K562 (cell line): ENCODE measurements around the gene CNIH3. TPM values are rescaled to one million over a fixed set of nuclear protein-coding genes. Genes with fewer than 3 reads are reported as not detected.

Source experiments
- ATAC-seq: fragments of 200-7000 bp; cut with Tn5 transposase; 3 replicates; pipeline ENCODE4 v1.9.1; 2020; ENCODE audit warnings: moderate library complexity
- BruUV-seq: library from RNA; stranded (reverse); fragments of 400-500 nt; replicated peaks from 2 replicates; lab custom pipeline; 2021; lab: Mats Ljungman, UMichigan
- CTCF ChIA-PET: fragments of 300-600 bp; formaldehyde crosslinking; extraction: SDS; loops from one replicate; lab custom pipeline; 2021; ENCODE audit warnings: low intra/inter-chr PET ratio; lab: Yijun Ruan, JAX
- POLR2A ChIA-PET: fragments of 300-600, 350-650 bp; sonication (Branson Sonifier 250); formaldehyde crosslinking; extraction: SDS; loops from one replicate; lab custom pipeline; 2021; ENCODE audit warnings: antibody characterized with exemption, inconsistent platforms; lab: Yijun Ruan, JAX
- DNase-seq, 4 experiments: peaks; one replicate each; pipeline versions ENCODE4 v3.0.0 to v3.0.0-alpha.2; 2011 to 2018; ENCODE audit warnings: low spot score in 3 of 4, mixed read lengths in 3 of 4; ENCODE audit errors: extremely low read depth in 1 of 4
- FAIRE-seq: peaks from 2 replicates; lab custom pipeline; 2011; peaks lifted over from hg19 to GRCh38; lab: Jason Lieb, UNC
- H2AFZ ChIP-seq: 2 replicates; pipeline ENCODE4 v1.6.0; 2011; ENCODE audit warnings: low read depth, low read length, control low read depth, inconsistent platforms
- H3K27ac ChIP-seq: fragments of 200-600 bp; 3 replicates; pipeline ENCODE4 v1.8.0; 2011; ENCODE audit warnings: low read depth, mild to moderate bottlenecking, control low read depth, inconsistent platforms, low read length, moderate library complexity, mixed read lengths; ENCODE audit errors: extremely low read depth
- H3K27me3 ChIP-seq, 2 experiments: fragments of 300-600 bp in 1 of 2; 2 replicates in 1 of 2; 3 replicates in 1 of 2; pipeline versions ENCODE4 v1.6.0 to v1.8.0; 2011; ENCODE audit warnings: inconsistent platforms in 2 of 2, low read length in 2 of 2, mild to moderate bottlenecking in 1 of 2, mixed read lengths in 1 of 2, moderate library complexity in 1 of 2; ENCODE audit not compliant: control insufficient read depth in 2 of 2, insufficient read depth in 2 of 2
- H3K36me3 ChIP-seq: fragments of 300-600 bp; 3 replicates; pipeline ENCODE4 v1.8.0; 2011; ENCODE audit warnings: mild to moderate bottlenecking, low read length, inconsistent platforms; ENCODE audit not compliant: control insufficient read depth, insufficient read depth
- H3K4me1 ChIP-seq, 2 experiments: fragments of 200-600 bp in 1 of 2; replicated peaks in 1 of 2; 2 replicates in 1 of 2; 3 replicates in 1 of 2; pipeline versions ENCODE4 v1.5.1 to v1.8.0; 2011; ENCODE audit warnings: inconsistent platforms in 2 of 2, low read length in 2 of 2, mild to moderate bottlenecking in 1 of 2, mixed read lengths in 1 of 2, moderate library complexity in 1 of 2; ENCODE audit not compliant: control insufficient read depth in 2 of 2, insufficient read depth in 2 of 2
- H3K4me2 ChIP-seq: 2 replicates; pipeline ENCODE4 v1.6.1; 2011; ENCODE audit warnings: low read length, control low read depth, inconsistent platforms, mixed read lengths; ENCODE audit not compliant: insufficient read depth
- H3K4me3 ChIP-seq: fragments of 200-600 bp; sonication (generic), shearing (Covaris generic); 2 replicates; pipeline ENCODE4 v1.5.1; 2016; ENCODE audit warnings: control low read depth, inconsistent platforms
- H3K79me2 ChIP-seq: fragments of 200-600 bp; 3 replicates; pipeline ENCODE4 v1.8.0; 2011; ENCODE audit warnings: low read length, inconsistent platforms; ENCODE audit not compliant: control insufficient read depth, insufficient read depth
- H3K9ac ChIP-seq, 2 experiments: 2 replicates each; pipeline versions ENCODE4 v1.6.0 to v1.6.1; 2011; ENCODE audit warnings: low read depth in 2 of 2, low read length in 2 of 2, control low read depth in 1 of 2, inconsistent platforms in 1 of 2, mild to moderate bottlenecking in 1 of 2, mixed read lengths in 1 of 2; ENCODE audit not compliant: insufficient read depth in 1 of 2
- H3K9me1 ChIP-seq: one replicate; pipeline ENCODE4 v1.6.0; 2011; ENCODE audit warnings: inconsistent platforms, mild to moderate bottlenecking, low read length, moderate library complexity; ENCODE audit not compliant: control insufficient read depth, insufficient read depth
- H3K9me3 ChIP-seq: replicated peaks from 2 replicates; pipeline ENCODE4 v1.5.1; 2011; ENCODE audit warnings: low read depth, low read length, inconsistent platforms; ENCODE audit not compliant: control insufficient read depth, insufficient read depth
- H4K20me1 ChIP-seq: replicated peaks from 2 replicates; pipeline ENCODE4 v1.6.1; 2011; ENCODE audit warnings: low read length, inconsistent platforms, mixed read lengths; ENCODE audit not compliant: control insufficient read depth, insufficient read depth
- CEBPG ChIP-seq, 3 experiments: fragments of 200-800 bp in 1 of 3; sonication (Bioruptor generic) in 1 of 3; sonication (generic) in 1 of 3; formaldehyde crosslinking in 1 of 3; IDR thresholded peaks in 2 of 3; conservative IDR thresholded peaks in 1 of 3; 2 replicates each; pipeline versions ENCODE4 v1.6.1 to v1.8.0; 2016 to 2022; ENCODE audit warnings: missing compliant biosample characterization in 2 of 3, missing genetic modification characterization in 2 of 3, mild to moderate bottlenecking in 1 of 3, missing genetic modification reagents in 1 of 3
- E2F4 ChIP-seq: sonication (generic); formaldehyde crosslinking; IDR thresholded peaks from 2 replicates; pipeline ENCODE4 v1.8.0; 2022; ENCODE audit warnings: mild to moderate bottlenecking, low read depth, missing genetic modification reagents
- GABPB1 ChIP-seq: sonication (generic); formaldehyde crosslinking; IDR thresholded peaks from 2 replicates; pipeline ENCODE4 v1.8.0; 2022; ENCODE audit warnings: mild to moderate bottlenecking, missing genetic modification reagents
- L3MBTL2 ChIP-seq: fragments of 450-650 bp; IDR thresholded peaks from 2 replicates; pipeline ENCODE4 v1.6.1; 2016; ENCODE audit warnings: mild to moderate bottlenecking, moderate library complexity
- ZNF197 ChIP-seq: fragments of 200-800 bp; sonication (Bioruptor generic); IDR thresholded peaks from 2 replicates; pipeline ENCODE4 v1.6.1; 2016; ENCODE audit warnings: low read depth, missing genetic modification characterization, missing compliant biosample characterization
- ZNF583 ChIP-seq: fragments of 250-450 bp; sonication (Bioruptor Pico); IDR thresholded peaks from 2 replicates; pipeline ENCODE4 v1.4.0; 2020
- WGBS: fragments of 100-300 bp; shearing (Covaris generic); methylation state at CpG from one replicate; pipeline ENCODE4 v1.1.6; 2016; ENCODE audit warnings: low coverage, mixed read lengths; ENCODE audit not compliant: insufficient coverage; ENCODE audit errors: missing lambda C conversion rate; 5-methylcytosine and 5-hydroxymethylcytosine counted together
- in situ Hi-C: fragments of 300-500 bp; cut with MboI; formaldehyde crosslinking; loops from 4 replicates; pipeline ENCODE4 v1.15.0; 2018; ENCODE audit warnings: inconsistent platforms, mixed read lengths
- intact Hi-C: fragments of 100-400 bp; cut with micrococcal nuclease; formaldehyde crosslinking; loops from 2 replicates; pipeline ENCODE4 v1.14.2; 2022
- polyA plus RNA-seq, 8 experiments: library from polyadenylated mRNA; depleted of rRNA in 4 of 8; stranded (reverse) in 5 of 8; unstranded in 3 of 8; fragments of >200 nt; fragmentation: Nextera tagmentation in 2 of 8; fragmentation: Illumina TruSeq in 1 of 8; extraction: Ambion mirVana in 2 of 8; extraction: Trizol in 1 of 8; gene quantifications; 2 replicates each; pipeline versions ENCODE4 v1.2.1 to v1.2.3, GENCODE V29; 2011 to 2014; ENCODE audit warnings: inconsistent platforms in 1 of 8, missing spikeins in 1 of 8
- total RNA-seq, 7 experiments: library from RNA; depleted of rRNA in 6 of 7; stranded (reverse); fragments of >200 nt in 6 of 7; fragmentation: Illumina TruSeq in 2 of 7; extraction: Trizol in 2 of 7; gene quantifications; 2 replicates each; pipeline versions ENCODE4 v1.2.1 to v1.2.3, GENCODE V29; 2011 to 2021; ENCODE audit warnings: low replicate concordance in 1 of 7

CNIH3 gene
- total and polyA plus RNA-seq, 9 of the 15 experiments (the other 6 are each of a cell fraction or from before 2014, with no cell fraction given): 0.14 to 1.8 (median 0.79) TPM

- Histone ChIP-seq H3K9ac (no peak overlapping the region), H3K4me2 (no peak overlapping the region)
- no TSS peak for BruUV-seq
- TF ChIP-seq E2F4 (CRISPR knock-in tag): no peak
- TF ChIP-seq ZNF583: no peak
- TF ChIP-seq GABPB1 (CRISPR knock-in tag): no peak
- TF ChIP-seq CEBPG (CRISPR knock-in tag; IDR thresholded peaks at IDR 0.05): no peak
- no peak for TF ChIP-seq CEBPG (tag; conservative IDR thresholded peaks at IDR 0.05 in 1 of 2, IDR thresholded peaks at IDR 0.05 in 1 of 2)
- no peak for TF ChIP-seq ZNF197
- no peak for TF ChIP-seq L3MBTL2
- TF ChIP-seq, all 486 proteins: peak for 0
- in situ Hi-C loops (no loop called here), intact Hi-C loops (no loop called here)
- H3K27me3 ChIP-seq: peaks cover 46 to 65% of the 10 kb centered on the region in 2 experiments
- H2AFZ ChIP-seq: no peak overlapping the region
- H3K36me3 ChIP-seq: no peaks in the 10 kb centered on the region
- CTCF ChIA-PET: no interaction called here
- POLR2A ChIA-PET: interaction anchor here (0.6 to 1.2 kb wide), 3 partner anchors 13 to 776 kb away, joined by 3 to 4 read pairs (median 3); no protein-coding TSS in a partner anchor
- 1% methylated on average over 5 of the region's 5 CpGs for WGBS
- FAIRE-seq: no peak
- H3K9me3 ChIP-seq: no peaks in the 10 kb centered on the region
- H4K20me1 ChIP-seq: no peaks in the 10 kb centered on the region
- no peak for DNase-seq
- no peak for ATAC-seq
- no peaks in the 10 kb centered on the region for H3K79me2 ChIP-seq
- H3K4me3 ChIP-seq: no peak overlapping the region
- H3K9me1 ChIP-seq: no peaks in the 10 kb centered on the region
- H3K27ac ChIP-seq: no peak overlapping the region
- H3K4me1 ChIP-seq: no peaks in the 10 kb centered on the region
Observed at GRCh38 chr1:224639426-224639975, 23.4 kb downstream of the CNIH3 start.
